HEK293 (cell line): ENCODE measurements around the gene C1QTNF2.

Source experiments
- CTCF ChIA-PET: fragments of 350-600 bp; formaldehyde crosslinking; extraction: SDS; loops from one replicate; lab custom pipeline; 2021; ENCODE audit warnings: antibody characterized with exemption; lab: Yijun Ruan, JAX
- POLR2A ChIA-PET: fragments of 300-600 bp; formaldehyde crosslinking; extraction: SDS; loops from one replicate; lab custom pipeline; 2020; ENCODE audit warnings: antibody characterized with exemption, inconsistent platforms; lab: Yijun Ruan, JAX
- H3K27ac ChIP-seq: fragments of 200-500 bp; sonication (Bioruptor generic); 2 replicates; pipeline ENCODE4 v1.5.1; 2014; ENCODE audit warnings: low read depth, low read length, control low read depth, inconsistent platforms; ENCODE audit errors: extremely low read depth
- H3K36me3 ChIP-seq, 2 experiments: fragments of 200-500 bp in 1 of 2; sonication (Bioruptor generic) in 1 of 2; 1 replicate in 1 of 2; 2 replicates in 1 of 2; pipeline ENCODE4 v1.5.1; 2014 to 2017; ENCODE audit warnings: inconsistent platforms in 2 of 2, low read length in 2 of 2; ENCODE audit not compliant: control insufficient read depth in 2 of 2, insufficient read depth in 1 of 2
- H3K4me1 ChIP-seq: fragments of 200-500 bp; sonication (Bioruptor generic); 2 replicates; pipeline ENCODE4 v1.5.1; 2014; ENCODE audit warnings: mild to moderate bottlenecking, low read length, inconsistent platforms; ENCODE audit not compliant: control insufficient read depth, insufficient read depth
- H3K4me3 ChIP-seq: 2 replicates; pipeline ENCODE4 v1.5.1; 2011; ENCODE audit warnings: low read depth, mild to moderate bottlenecking, control low read depth, low read length, moderate library complexity
- H3K9me3 ChIP-seq: fragments of 200-500 bp; sonication (Bioruptor generic); 2 replicates; pipeline ENCODE4 v1.5.1; 2014; ENCODE audit warnings: low read depth, low read length, inconsistent platforms; ENCODE audit not compliant: control insufficient read depth, insufficient read depth
- AEBP2 ChIP-seq: fragments of 450-650 bp; formaldehyde crosslinking; IDR thresholded peaks from 2 replicates; pipeline ENCODE4 v1.5.1; 2016; ENCODE audit warnings: missing biosample characterization, missing genetic modification characterization, borderline replicate concordance
- ATF2 ChIP-seq: fragments of 450-650 bp; formaldehyde crosslinking; IDR thresholded peaks from 2 replicates; pipeline ENCODE4 v1.5.1; 2016; ENCODE audit warnings: missing biosample characterization, missing genetic modification characterization, low read depth
- GLIS2 ChIP-seq: fragments of 450-650 bp; formaldehyde crosslinking; IDR thresholded peaks from 2 replicates; pipeline ENCODE4 v1.5.1; 2016; ENCODE audit warnings: missing biosample characterization, missing genetic modification characterization
- KLF17 ChIP-seq: fragments of 450-650 bp; formaldehyde crosslinking; IDR thresholded peaks from 2 replicates; pipeline ENCODE4 v1.5.1; 2016; ENCODE audit warnings: missing biosample characterization, missing genetic modification characterization
- KLF9 ChIP-seq: fragments of 450-650 bp; formaldehyde crosslinking; IDR thresholded peaks from 2 replicates; pipeline ENCODE4 v1.5.1; 2016; ENCODE audit warnings: missing biosample characterization, missing genetic modification characterization, low read depth
- SP2 ChIP-seq: fragments of 450-650 bp; formaldehyde crosslinking; IDR thresholded peaks from 2 replicates; pipeline ENCODE4 v1.5.1; 2016; ENCODE audit warnings: missing biosample characterization, missing genetic modification characterization
- TSHZ1 ChIP-seq: fragments of 450-650 bp; formaldehyde crosslinking; IDR thresholded peaks from 2 replicates; pipeline ENCODE4 v1.5.1; 2016; ENCODE audit warnings: missing biosample characterization, missing genetic modification characterization, borderline replicate concordance
- ZBTB21 ChIP-seq: fragments of 450-650 bp; formaldehyde crosslinking; IDR thresholded peaks from 2 replicates; pipeline ENCODE4 v1.5.1; 2017; ENCODE audit warnings: missing biosample characterization, missing genetic modification characterization
- ZNF112 ChIP-seq: fragments of 450-650 bp; formaldehyde crosslinking; IDR thresholded peaks from 2 replicates; pipeline ENCODE4 v1.5.0; 2017; ENCODE audit warnings: missing biosample characterization, missing genetic modification characterization
- ZNF140 ChIP-seq: fragments of 450-650 bp; formaldehyde crosslinking; IDR thresholded peaks from 2 replicates; pipeline ENCODE4 v1.5.1; 2016; ENCODE audit warnings: missing biosample characterization, missing genetic modification characterization
- ZNF23 ChIP-seq: fragments of 450-650 bp; formaldehyde crosslinking; IDR thresholded peaks from 2 replicates; pipeline ENCODE4 v1.5.1; 2016; ENCODE audit warnings: missing biosample characterization, missing genetic modification characterization, borderline replicate concordance
- ZNF280D ChIP-seq: fragments of 450-650 bp; formaldehyde crosslinking; IDR thresholded peaks from 2 replicates; pipeline ENCODE4 v1.5.1; 2016; ENCODE audit warnings: missing biosample characterization, missing genetic modification characterization
- ZNF426 ChIP-seq: fragments of 450-650 bp; formaldehyde crosslinking; IDR thresholded peaks from 2 replicates; pipeline ENCODE4 v1.5.1; 2017; ENCODE audit warnings: missing biosample characterization, missing genetic modification characterization, mild to moderate bottlenecking, inconsistent platforms, moderate library complexity
- ZNF433 ChIP-seq: fragments of 450-650 bp; formaldehyde crosslinking; IDR thresholded peaks from 2 replicates; pipeline ENCODE4 v1.5.1; 2016; ENCODE audit warnings: missing biosample characterization, missing genetic modification characterization, low read depth
- ZNF521 ChIP-seq: fragments of 450-650 bp; formaldehyde crosslinking; IDR thresholded peaks from 2 replicates; pipeline ENCODE4 v1.5.1; 2017; ENCODE audit warnings: missing biosample characterization, mild to moderate bottlenecking, missing genetic modification characterization
- ZNF529 ChIP-seq: fragments of 450-650 bp; formaldehyde crosslinking; IDR thresholded peaks from 2 replicates; pipeline ENCODE4 v1.5.1; 2017; ENCODE audit warnings: missing genetic modification characterization, missing biosample characterization; ENCODE audit not compliant: insufficient replicate concordance
- ZNF544 ChIP-seq: fragments of 450-650 bp; formaldehyde crosslinking; IDR thresholded peaks from 2 replicates; pipeline ENCODE4 v1.5.0; 2017; ENCODE audit warnings: missing biosample characterization, missing genetic modification characterization
- ZNF560 ChIP-seq: fragments of 450-650 bp; formaldehyde crosslinking; IDR thresholded peaks from 2 replicates; pipeline ENCODE4 v1.5.1; 2017; ENCODE audit warnings: missing biosample characterization, missing genetic modification characterization, borderline replicate concordance
- ZNF658 ChIP-seq: fragments of 450-650 bp; formaldehyde crosslinking; IDR thresholded peaks from 2 replicates; pipeline ENCODE4; 2016; ENCODE audit warnings: missing biosample characterization, missing genetic modification characterization
- ZNF76 ChIP-seq: fragments of 450-650 bp; formaldehyde crosslinking; IDR thresholded peaks from 2 replicates; pipeline ENCODE4; 2016; ENCODE audit warnings: low read depth, missing biosample characterization, missing genetic modification characterization, borderline replicate concordance
- ZNF791 ChIP-seq: fragments of 450-650 bp; formaldehyde crosslinking; IDR thresholded peaks from 2 replicates; pipeline ENCODE4 v1.5.1; 2016; ENCODE audit warnings: missing biosample characterization, missing genetic modification characterization
- ZSCAN16 ChIP-seq: fragments of 450-650 bp; formaldehyde crosslinking; IDR thresholded peaks from 2 replicates; pipeline ENCODE4 v1.5.1; 2016; ENCODE audit warnings: missing biosample characterization, missing genetic modification characterization
- ZSCAN5A ChIP-seq: fragments of 450-650 bp; formaldehyde crosslinking; IDR thresholded peaks from 2 replicates; pipeline ENCODE4 v1.5.1; 2016; ENCODE audit warnings: missing biosample characterization, missing genetic modification characterization

Gene C1QTNF2

GRCh38 chr5:160371294-160371693 is 868 bp upstream of the C1QTNF2 start:
- CTCF ChIA-PET, result interaction anchor here (0.7 to 1.4 kb wide), 3 partner anchors 26 to 1214 kb away, joined by 3 to 6 read pairs (median 5); no protein-coding TSS in a partner anchor
- H3K36me3 ChIP-seq, result no peaks in the 10 kb centered on the region
- no peak overlapping the region for H3K27ac ChIP-seq
- POLR2A ChIA-PET, result no interaction called here
- TF ChIP-seq ZNF560 (tag by site-specific recombination), result no peak
- no peaks in the 10 kb centered on the region for H3K9me3 ChIP-seq
- no peak overlapping the region for H3K4me3 ChIP-seq
- H3K4me1 ChIP-seq, result no peaks in the 10 kb centered on the region

GRCh38 chr5:160370713-160371034 is 248 bp upstream of the C1QTNF2 start:
- no peaks in the 10 kb centered on the region for H3K4me1 ChIP-seq
- no peaks in the 10 kb centered on the region for H3K36me3 ChIP-seq
- H3K27ac ChIP-seq, result no peak overlapping the region
- peak overlapping the region; percentile 51 for H3K4me3 ChIP-seq
- H3K9me3 ChIP-seq, result no peaks in the 10 kb centered on the region
- ChIA-PET CTCF (interaction anchor here (0.7 to 1.5 kb wide), 7 partner anchors 19 to 361 kb away, joined by 3 to 6 read pairs (median 3); no protein-coding TSS in a partner anchor), POLR2A (no interaction called here)
- no peak for TF ChIP-seq ZNF433
- TF ChIP-seq ZNF140 (tag by site-specific recombination), result no peak
- no peak for TF ChIP-seq ZNF23
- TF ChIP-seq TSHZ1 (tag by site-specific recombination), result no peak
- TF ChIP-seq ZNF529 (tag by site-specific recombination), result no peak
- no peak for TF ChIP-seq ZNF658
- TF ChIP-seq KLF9 (tag by site-specific recombination), result 0 out of 2 replicates have a peak, but pooled peaks have one; percentile 6
- no peak for TF ChIP-seq AEBP2 (tag by site-specific recombination)
- TF ChIP-seq ZNF426 (tag by site-specific recombination), result no peak
- no peak for TF ChIP-seq ZNF112 (tag by site-specific recombination)
- TF ChIP-seq ZSCAN5A (tag by site-specific recombination), result no peak
- TF ChIP-seq ZBTB21, result no peak
- TF ChIP-seq ATF2 (tag by site-specific recombination), result no peak
- no peak for TF ChIP-seq ZNF791 (tag by site-specific recombination)
- no peak for TF ChIP-seq KLF17
- TF ChIP-seq GLIS2 (tag by site-specific recombination), result no peak
- no peak for TF ChIP-seq ZSCAN16
- TF ChIP-seq ZNF76 (tag by site-specific recombination), result peak; percentile 3; the same call in 1 of the 2 replicates
- no peak for TF ChIP-seq ZNF280D (tag by site-specific recombination)
- TF ChIP-seq SP2 (tag by site-specific recombination), result no peak
- TF ChIP-seq ZNF521, result no peak
- no peak for TF ChIP-seq ZNF544 (tag by site-specific recombination)
